Osteocyte (in vitro differentiated cells): ENCODE measurements around the gene PSTPIP1. TPM values are rescaled to one million over a fixed set of nuclear protein-coding genes. Genes with fewer than 3 reads are reported as not detected.

ENCODE experiments used
- DNase-seq: peaks from one replicate; pipeline ENCODE4 v3.0.0; 2021; ENCODE audit warnings: mixed read lengths; ENCODE audit not compliant: unreplicated experiment; ENCODE audit errors: extremely low spot score
- H3K27ac Mint-ChIP-seq: one replicate; pipeline ENCODE4 v1.8.0; 2021; ENCODE audit warnings: mild to moderate bottlenecking, mixed read lengths; ENCODE audit not compliant: unreplicated experiment
- H3K27me3 Mint-ChIP-seq: one replicate; pipeline ENCODE4 v1.8.0; 2021; ENCODE audit warnings: mixed read lengths; ENCODE audit not compliant: unreplicated experiment
- H3K36me3 Mint-ChIP-seq: one replicate; pipeline ENCODE4 v1.8.0; 2021; ENCODE audit warnings: mixed read lengths; ENCODE audit not compliant: unreplicated experiment
- H3K4me1 Mint-ChIP-seq: one replicate; pipeline ENCODE4 v1.8.0; 2021; ENCODE audit warnings: mixed read lengths; ENCODE audit not compliant: unreplicated experiment
- H3K4me3 Mint-ChIP-seq: one replicate; pipeline ENCODE4 v1.8.0; 2021; ENCODE audit warnings: mild to moderate bottlenecking, moderate library complexity, mixed read lengths; ENCODE audit not compliant: unreplicated experiment
- H3K9me3 Mint-ChIP-seq: one replicate; pipeline ENCODE4 v1.8.0; 2021; ENCODE audit warnings: mixed read lengths; ENCODE audit not compliant: unreplicated experiment
- CTCF ChIP-seq: fragments of 200-600 bp; sonication (generic); IDR thresholded peaks from 2 replicates; pipeline ENCODE4 v1.5.0; 2021; ENCODE audit warnings: antibody characterized with exemption, mild to moderate bottlenecking, moderate library complexity
- total RNA-seq: library from RNA; stranded (reverse); gene quantifications from 2 replicates; pipeline ENCODE4 v1.2.1, GENCODE V29; 2021

The PSTPIP1 gene
- total RNA-seq, 1 donor from 2014 or later = not detected

- Mint-ChIP-seq H3K4me3 (no peak overlapping the region), H3K36me3 (peaks cover 44% of the 10 kb centered on the region), H3K27ac (peak overlapping the region; percentile 20), H3K9me3 (no peaks in the 10 kb centered on the region), H3K27me3 (no peaks in the 10 kb centered on the region), H3K4me1 (peaks cover 25% of the 10 kb centered on the region)
- no peak for TF ChIP-seq CTCF
- no peak for DNase-seq
Measured at GRCh38 chr15:77042245-77042919, 47.5 kb downstream of the PSTPIP1 start.

DNA sequence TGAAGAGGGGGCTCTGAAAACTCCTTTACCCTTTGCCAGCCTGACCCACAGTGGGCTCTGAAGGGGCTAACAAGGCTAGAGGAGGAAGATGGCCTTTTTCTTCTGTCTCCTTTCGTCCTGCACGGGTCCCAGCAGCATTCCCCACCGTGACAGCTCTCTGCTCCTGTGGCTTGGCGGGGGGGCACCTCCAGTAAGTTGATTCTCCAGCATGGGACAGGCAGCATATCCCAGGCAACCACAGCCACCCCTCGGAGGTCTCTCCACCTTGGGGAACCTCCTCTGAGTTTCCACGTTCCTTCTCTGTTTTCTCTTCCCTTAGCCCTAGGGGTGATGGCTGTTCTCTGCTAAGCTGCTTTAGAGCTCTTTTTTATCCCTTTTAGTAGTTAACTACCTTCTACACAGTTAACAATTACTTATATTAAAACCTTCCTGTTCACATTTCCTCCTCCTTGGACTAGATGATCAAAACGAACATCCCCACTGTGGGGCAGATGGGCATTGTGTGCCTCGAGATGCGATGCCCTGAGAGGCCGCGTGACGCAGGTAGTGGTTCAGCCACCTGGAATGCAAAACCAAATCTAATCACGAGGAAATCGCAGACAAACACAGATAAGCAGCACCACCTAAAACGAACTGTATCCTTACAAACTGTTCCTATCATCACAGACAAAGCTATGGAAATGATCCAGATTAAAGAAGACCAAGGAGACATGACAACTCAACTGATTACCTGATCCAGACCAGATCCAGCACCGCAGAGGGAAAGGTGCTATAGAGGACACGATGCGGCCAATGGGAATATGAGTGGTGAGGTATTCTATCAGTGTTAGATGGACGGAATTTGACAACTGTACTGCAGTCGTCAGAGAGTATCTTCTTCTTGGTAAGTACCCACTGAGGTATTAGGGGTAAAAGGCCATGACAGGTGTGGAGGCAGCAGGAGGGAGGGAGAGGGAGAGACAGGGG is 48.3 kb downstream of the PSTPIP1 start:
- no peaks in the 10 kb centered on the region for H3K9me3 Mint-ChIP-seq
- peak overlapping the region; percentile 25 for H3K27ac Mint-ChIP-seq
- no peak for TF ChIP-seq CTCF
- H3K4me1 Mint-ChIP-seq = peaks cover 34% of the 10 kb centered on the region
- DNase-seq = no peak
- no peaks in the 10 kb centered on the region for H3K27me3 Mint-ChIP-seq
- peaks cover 46% of the 10 kb centered on the region for H3K36me3 Mint-ChIP-seq
- H3K4me3 Mint-ChIP-seq = no peak overlapping the region

GRCh38 chr15:77044228-77045042 is 49.5 kb downstream of the PSTPIP1 start:
- Mint-ChIP-seq H3K9me3 (no peaks in the 10 kb centered on the region), H3K4me1 (peaks cover 45% of the 10 kb centered on the region), H3K27ac (peak overlapping the region; percentile 71), H3K36me3 (peaks cover 49% of the 10 kb centered on the region), H3K27me3 (no peaks in the 10 kb centered on the region), H3K4me3 (no peak overlapping the region)
- no peak for TF ChIP-seq CTCF
- DNase-seq = no peak

DNA sequence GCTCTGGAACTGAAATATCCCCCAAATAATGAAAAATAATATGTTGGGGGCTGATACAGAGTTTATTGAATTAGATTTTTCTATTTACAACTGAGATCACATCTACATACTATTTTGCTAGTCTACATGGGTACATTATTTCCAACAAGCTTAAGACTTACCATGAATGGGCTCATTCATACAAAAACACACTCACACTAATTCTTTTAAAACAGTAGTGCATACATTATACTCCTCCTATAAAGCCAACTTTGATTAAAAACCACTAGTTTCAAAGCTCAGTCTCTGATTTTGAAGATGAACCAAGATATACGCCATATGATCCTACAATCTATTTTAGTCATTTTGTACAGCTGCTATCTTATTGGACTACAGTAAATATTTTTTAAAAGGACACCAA is 51.1 kb downstream of the PSTPIP1 start:
- no peaks in the 10 kb centered on the region for H3K9me3 Mint-ChIP-seq
- no peak for DNase-seq

More for the DNA sequence above, 51.1 kb downstream of the PSTPIP1 start:
- Mint-ChIP-seq H3K4me3 (no peak overlapping the region), H3K27ac (no peak overlapping the region), H3K27me3 (no peaks in the 10 kb centered on the region), H3K36me3 (peaks cover 52% of the 10 kb centered on the region), H3K4me1 (peaks cover 49% of the 10 kb centered on the region)
- no peak for TF ChIP-seq CTCF
